Measurements from ENCODE around the gene CNRIP1.

DNA sequence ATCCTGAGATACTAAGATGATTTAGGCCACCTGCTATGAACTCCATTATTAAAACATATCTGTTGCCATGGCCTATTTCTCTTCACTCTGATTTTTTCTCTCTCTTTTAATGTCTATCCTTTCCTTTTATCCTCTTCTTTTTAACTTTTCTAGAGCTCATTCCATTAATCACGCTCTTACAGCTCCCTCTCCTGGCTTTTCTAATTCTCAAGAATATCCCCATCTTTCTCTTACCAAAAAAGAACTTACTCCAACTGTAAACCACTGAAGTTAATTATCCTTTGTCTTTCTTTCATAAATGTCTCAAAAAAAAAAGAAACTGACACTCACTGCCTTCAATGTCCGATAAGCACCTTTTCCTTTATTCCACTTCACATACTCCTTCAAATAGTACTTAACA, 75.3 kb downstream of the CNRIP1 start:
- peak in 1 of 3 experiments; percentile 8 for TF ChIP-seq CTCF (optimal IDR thresholded peaks at IDR 0.05 in 1 of 3, IDR thresholded peaks at IDR 0.05 in 1 of 3, conservative IDR thresholded peaks at IDR 0.05 in 1 of 3; ENCODE audit: extremely low read depth in 1 of 3, insufficient read depth in 2 of 3, low read length in 3 of 3)
- no peak for TF ChIP-seq EZH2 (IDR thresholded peaks at IDR 0.05; ENCODE audit: low read length)
